ENCODE results near the gene AFF3. TPM values are rescaled to one million over a fixed set of nuclear protein-coding genes. Genes with fewer than 3 reads are reported as not detected.

The AFF3 gene
- total and polyA plus RNA-seq, 9 donors, result 2.4 to 7.2 (median 3.7) TPM

DNA sequence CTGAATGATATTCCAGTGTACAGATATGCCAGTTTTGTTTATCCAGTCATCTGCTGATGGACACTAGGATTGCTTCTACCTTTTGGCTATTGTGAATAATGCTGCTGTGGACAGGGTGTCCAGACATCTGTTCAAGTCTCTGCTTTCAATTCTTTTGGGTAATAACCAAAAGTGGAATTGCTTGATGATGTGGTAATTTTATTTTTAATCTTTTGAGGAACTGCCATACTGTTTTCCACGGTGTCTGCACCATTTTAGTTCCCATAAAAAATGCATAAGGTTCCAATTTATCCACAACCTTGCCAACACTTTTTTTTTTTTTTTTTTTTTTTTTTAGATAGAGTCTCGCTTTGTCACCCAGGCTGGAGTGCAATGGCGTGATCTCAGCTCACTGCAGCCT, 510.7 kb downstream of the AFF3 start:
- peak; percentile 55 for DNase-seq
- Histone ChIP-seq H3K27ac (ENCODE audit: low read length) (no peak overlapping the region), H3K9me3 (replicated peaks; ENCODE audit: control insufficient read depth, low read depth, low read length) (peaks cover 2% of the 10 kb centered on the region), H3K4me1 (ENCODE audit: control insufficient read depth, insufficient read depth, low read length) (peaks cover 15% of the 10 kb centered on the region), H3K27me3 (ENCODE audit: control insufficient read depth, insufficient read depth, low read length) (no peaks in the 10 kb centered on the region), H3K36me3 (ENCODE audit: control insufficient read depth, insufficient read depth, low read length) (no peaks in the 10 kb centered on the region), H3K4me3 (ENCODE audit: low read length) (no peak overlapping the region)
- WGBS (ENCODE audit: insufficient coverage), result no CpG with 5 or more reads among the region's 3 CpGs

DNA sequence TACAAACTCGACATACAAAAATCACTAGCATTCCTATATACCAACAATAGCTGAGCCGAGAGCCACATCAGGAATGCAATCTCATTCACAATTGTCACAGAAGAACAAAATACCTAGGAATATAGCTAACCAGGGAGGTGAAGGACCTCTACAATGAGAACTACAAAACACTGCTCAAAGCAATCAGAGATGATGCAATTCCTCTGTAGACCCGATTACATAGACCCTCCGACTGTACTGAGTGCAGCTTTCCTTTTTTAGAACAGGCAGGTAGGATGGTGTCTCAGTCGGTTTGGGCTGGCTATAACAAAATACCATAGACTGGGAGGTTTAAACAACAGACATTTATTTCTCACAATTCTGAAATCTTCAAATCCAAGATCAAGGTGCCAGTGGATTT, 513.1 kb downstream of the AFF3 start:
- H3K9me3 ChIP-seq (replicated peaks; ENCODE audit: control insufficient read depth, low read depth, low read length), result peaks cover 2% of the 10 kb centered on the region
- H3K4me1 ChIP-seq (ENCODE audit: control insufficient read depth, insufficient read depth, low read length), result no peaks in the 10 kb centered on the region
- WGBS (ENCODE audit: insufficient coverage), result 100% methylated on average over 1 of the region's 5 CpGs
- no peak overlapping the region for H3K4me3 ChIP-seq (ENCODE audit: low read length)
- no peak for DNase-seq
- peaks cover 3% of the 10 kb centered on the region for H3K27me3 ChIP-seq (ENCODE audit: control insufficient read depth, insufficient read depth, low read length)
- no peak overlapping the region for H3K27ac ChIP-seq (ENCODE audit: low read length)
- no peaks in the 10 kb centered on the region for H3K36me3 ChIP-seq (ENCODE audit: control insufficient read depth, insufficient read depth, low read length)

DNA sequence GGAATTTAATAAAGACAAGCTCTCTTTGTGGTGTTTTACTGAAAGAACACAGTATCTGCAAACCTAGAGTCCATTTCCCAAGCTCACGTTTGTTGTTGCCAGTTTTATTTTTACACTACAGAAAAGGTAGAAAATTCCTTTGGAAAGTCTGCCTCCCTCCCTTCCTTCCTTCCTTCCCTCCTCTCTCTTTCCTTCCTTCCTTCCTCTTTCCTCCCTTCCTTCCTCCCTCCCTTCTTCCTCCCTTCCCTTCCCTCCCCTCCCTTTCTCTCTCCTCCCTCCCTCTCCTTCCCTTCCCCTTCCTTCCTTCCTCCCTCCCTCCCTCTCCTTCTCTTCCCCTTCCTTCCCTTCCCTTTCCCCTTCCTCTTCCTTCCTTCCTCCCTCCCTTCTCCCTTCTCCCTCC, 516.2 kb downstream of the AFF3 start:
- Histone ChIP-seq H3K4me3 (ENCODE audit: low read length) (no peak overlapping the region), H3K27ac (ENCODE audit: low read length) (no peak overlapping the region)
- WGBS (ENCODE audit: insufficient coverage), result 83% methylated on average over 1 of the region's 1 CpG

DNA sequence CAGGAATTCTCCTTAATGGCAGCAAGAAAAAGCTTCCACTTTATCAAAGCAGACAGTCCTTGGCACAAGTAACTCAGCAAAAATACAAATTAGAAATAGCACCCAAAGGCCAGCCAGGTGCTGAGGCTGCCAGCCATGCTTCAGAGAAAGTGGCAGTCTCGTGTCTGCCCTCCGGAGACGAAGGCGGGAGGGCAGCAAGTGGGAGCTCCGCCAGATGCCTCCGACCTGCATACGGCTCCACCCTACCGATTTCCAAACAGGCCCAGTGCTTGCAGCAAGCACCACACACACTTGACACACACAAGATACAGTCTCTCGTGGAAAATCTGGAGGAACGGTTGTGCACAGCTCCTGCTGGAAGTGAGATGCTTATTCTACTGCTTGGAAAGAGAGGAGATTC, 517.7 kb downstream of the AFF3 start:
- H3K27me3 ChIP-seq (ENCODE audit: control insufficient read depth, insufficient read depth, low read length), result peaks cover 5% of the 10 kb centered on the region
- peaks cover 10% of the 10 kb centered on the region for H3K4me1 ChIP-seq (ENCODE audit: control insufficient read depth, insufficient read depth, low read length)
- no peak overlapping the region for H3K27ac ChIP-seq (ENCODE audit: low read length)
- H3K9me3 ChIP-seq (replicated peaks; ENCODE audit: control insufficient read depth, low read depth, low read length), result no peaks in the 10 kb centered on the region
- no peak overlapping the region for H3K4me3 ChIP-seq (ENCODE audit: low read length)
- 78% methylated on average over 4 of the region's 10 CpGs for WGBS (ENCODE audit: insufficient coverage)
- H3K36me3 ChIP-seq (ENCODE audit: control insufficient read depth, insufficient read depth, low read length), result no peaks in the 10 kb centered on the region
- no peak for DNase-seq

More for the DNA sequence above, 516.2 kb downstream of the AFF3 start:
- Histone ChIP-seq H3K27me3 (ENCODE audit: control insufficient read depth, insufficient read depth, low read length) (peaks cover 3% of the 10 kb centered on the region), H3K4me1 (ENCODE audit: control insufficient read depth, insufficient read depth, low read length) (peaks cover 6% of the 10 kb centered on the region), H3K9me3 (replicated peaks; ENCODE audit: control insufficient read depth, low read depth, low read length) (no peaks in the 10 kb centered on the region), H3K36me3 (ENCODE audit: control insufficient read depth, insufficient read depth, low read length) (no peaks in the 10 kb centered on the region)
- DNase-seq, result no peak

DNA sequence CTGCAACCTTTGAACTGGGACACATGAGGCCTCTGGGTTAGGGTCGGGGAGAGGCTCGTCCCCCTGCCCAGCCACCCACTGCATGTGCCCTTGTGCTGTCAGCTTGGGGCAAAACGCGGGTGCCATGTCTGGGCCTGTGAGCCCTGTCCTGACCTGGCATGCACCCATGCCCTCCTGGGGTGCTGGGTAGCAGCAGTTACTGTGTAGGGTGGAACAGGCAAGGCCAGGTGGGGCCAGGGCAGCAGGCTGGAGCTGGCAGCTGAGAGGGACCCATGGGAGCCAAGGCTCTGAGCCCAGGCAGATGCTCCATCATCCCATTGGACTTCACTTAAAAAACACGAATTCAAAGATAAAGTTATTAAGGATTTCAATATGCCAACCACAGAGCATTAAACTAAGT, 518.8 kb downstream of the AFF3 start:
- Histone ChIP-seq H3K9me3 (replicated peaks; ENCODE audit: control insufficient read depth, low read depth, low read length) (no peaks in the 10 kb centered on the region), H3K27me3 (ENCODE audit: control insufficient read depth, insufficient read depth, low read length) (peaks cover 5% of the 10 kb centered on the region), H3K4me1 (ENCODE audit: control insufficient read depth, insufficient read depth, low read length) (peaks cover 10% of the 10 kb centered on the region), H3K27ac (ENCODE audit: low read length) (no peak overlapping the region), H3K36me3 (ENCODE audit: control insufficient read depth, insufficient read depth, low read length) (no peaks in the 10 kb centered on the region), H3K4me3 (ENCODE audit: low read length) (no peak overlapping the region)
- WGBS (ENCODE audit: insufficient coverage), result 85% methylated on average over 2 of the region's 5 CpGs
- DNase-seq, result no peak

DNA sequence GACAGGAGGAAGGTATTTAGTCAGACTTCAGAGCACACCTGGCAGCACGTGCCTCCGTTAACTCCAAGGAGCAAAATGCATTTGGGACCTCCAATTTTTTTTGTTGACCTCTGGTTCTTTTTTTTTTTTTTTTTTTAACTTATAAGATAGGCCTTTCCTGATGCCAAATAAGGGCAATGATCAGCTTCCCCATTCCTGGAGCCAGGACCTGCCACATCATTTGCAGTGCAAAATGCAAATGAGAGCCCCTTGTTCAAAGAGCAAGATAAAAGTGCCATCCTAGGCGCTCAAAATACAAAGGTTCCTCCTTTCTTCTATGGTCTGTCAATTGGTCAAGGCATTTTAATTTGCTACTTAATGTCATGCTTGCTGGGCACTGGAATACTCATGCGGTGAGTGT, 519.4 kb downstream of the AFF3 start:
- Histone ChIP-seq H3K9me3 (replicated peaks; ENCODE audit: control insufficient read depth, low read depth, low read length) (no peaks in the 10 kb centered on the region), H3K36me3 (ENCODE audit: control insufficient read depth, insufficient read depth, low read length) (no peaks in the 10 kb centered on the region), H3K4me3 (ENCODE audit: low read length) (no peak overlapping the region), H3K27me3 (ENCODE audit: control insufficient read depth, insufficient read depth, low read length) (peaks cover 5% of the 10 kb centered on the region), H3K27ac (ENCODE audit: low read length) (no peak overlapping the region), H3K4me1 (ENCODE audit: control insufficient read depth, insufficient read depth, low read length) (peaks cover 10% of the 10 kb centered on the region)
- DNase-seq, result no peak
- 100% methylated on average over 2 of the region's 4 CpGs for WGBS (ENCODE audit: insufficient coverage)

DNA sequence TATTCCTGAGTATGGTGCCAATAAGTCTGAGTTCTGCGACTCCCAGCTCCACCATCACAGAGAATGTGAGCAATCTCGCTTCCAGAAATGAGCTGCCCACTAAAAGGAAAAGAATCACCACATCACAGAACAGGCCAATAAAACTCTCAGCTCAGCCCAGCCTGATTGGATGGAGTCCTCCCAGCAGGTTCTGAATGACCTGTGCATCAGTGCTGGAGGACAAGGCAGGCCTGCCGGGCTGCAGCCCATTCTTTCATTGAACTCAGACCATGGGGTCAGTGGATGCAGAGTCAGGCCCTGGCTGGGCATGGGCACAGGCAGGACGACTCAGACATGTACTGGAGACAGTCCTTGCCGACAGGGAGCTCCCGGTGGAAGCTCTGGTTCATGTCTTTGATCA, 519.9 kb downstream of the AFF3 start:
- Histone ChIP-seq H3K9me3 (replicated peaks; ENCODE audit: control insufficient read depth, low read depth, low read length) (no peaks in the 10 kb centered on the region), H3K4me1 (ENCODE audit: control insufficient read depth, insufficient read depth, low read length) (peaks cover 10% of the 10 kb centered on the region), H3K4me3 (ENCODE audit: low read length) (no peak overlapping the region), H3K27me3 (ENCODE audit: control insufficient read depth, insufficient read depth, low read length) (peaks cover 5% of the 10 kb centered on the region), H3K36me3 (ENCODE audit: control insufficient read depth, insufficient read depth, low read length) (no peaks in the 10 kb centered on the region), H3K27ac (ENCODE audit: low read length) (no peak overlapping the region)
- WGBS (ENCODE audit: insufficient coverage), result 75% methylated on average over 4 of the region's 6 CpGs
- DNase-seq, result no peak

DNA sequence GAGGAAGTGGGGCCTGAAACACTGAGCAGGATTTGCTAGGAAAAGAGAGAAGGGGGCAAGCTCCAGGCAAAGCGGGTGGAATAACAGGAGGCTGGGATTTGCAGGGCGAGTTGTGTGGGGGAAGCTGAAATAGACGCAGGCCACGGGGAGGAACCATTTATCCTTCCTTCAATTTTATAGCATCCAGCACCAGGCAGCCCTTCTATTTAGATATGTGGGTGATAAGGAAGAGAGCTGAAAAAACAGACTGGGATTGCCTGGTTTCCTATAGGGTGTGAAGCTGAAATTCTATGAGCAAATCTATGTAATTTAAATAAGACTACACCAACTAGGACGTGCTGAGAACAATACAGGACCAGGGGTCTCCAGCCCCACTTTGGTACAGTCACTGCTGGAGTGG, 520.6 kb downstream of the AFF3 start:
- Histone ChIP-seq H3K27me3 (ENCODE audit: control insufficient read depth, insufficient read depth, low read length) (peaks cover 5% of the 10 kb centered on the region), H3K27ac (ENCODE audit: low read length) (no peak overlapping the region), H3K4me1 (ENCODE audit: control insufficient read depth, insufficient read depth, low read length) (peaks cover 10% of the 10 kb centered on the region), H3K36me3 (ENCODE audit: control insufficient read depth, insufficient read depth, low read length) (no peaks in the 10 kb centered on the region), H3K4me3 (ENCODE audit: low read length) (no peak overlapping the region), H3K9me3 (replicated peaks; ENCODE audit: control insufficient read depth, low read depth, low read length) (no peaks in the 10 kb centered on the region)
- DNase-seq, result no peak
- no CpG with 5 or more reads among the region's 5 CpGs for WGBS (ENCODE audit: insufficient coverage)

DNA sequence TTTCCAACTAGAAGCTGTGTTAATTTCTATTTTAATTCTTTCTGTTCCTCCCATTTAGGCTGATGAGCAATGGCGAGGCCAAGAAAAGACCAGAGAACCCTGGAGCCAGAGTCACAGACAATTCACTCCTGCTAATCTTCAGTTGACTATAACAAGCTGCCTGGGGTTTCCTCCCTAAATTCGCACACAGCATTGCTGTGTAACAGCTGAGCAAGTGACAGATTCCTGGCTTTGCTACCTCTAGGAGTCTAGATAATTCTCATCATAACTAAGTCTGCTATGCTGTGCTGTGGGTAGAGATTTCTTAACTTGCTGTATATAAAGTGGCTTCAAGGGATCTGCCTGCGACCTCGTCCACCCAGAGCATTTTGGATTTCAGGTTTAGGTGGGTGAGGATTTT, 521.3 kb downstream of the AFF3 start:
- Histone ChIP-seq H3K4me1 (ENCODE audit: control insufficient read depth, insufficient read depth, low read length) (peaks cover 10% of the 10 kb centered on the region), H3K4me3 (ENCODE audit: low read length) (no peak overlapping the region), H3K9me3 (replicated peaks; ENCODE audit: control insufficient read depth, low read depth, low read length) (no peaks in the 10 kb centered on the region), H3K27me3 (ENCODE audit: control insufficient read depth, insufficient read depth, low read length) (peaks cover 5% of the 10 kb centered on the region), H3K36me3 (ENCODE audit: control insufficient read depth, insufficient read depth, low read length) (no peaks in the 10 kb centered on the region), H3K27ac (ENCODE audit: low read length) (no peak overlapping the region)
- DNase-seq, result no peak
- WGBS (ENCODE audit: insufficient coverage), result 63% methylated on average over 4 of the region's 4 CpGs

DNA sequence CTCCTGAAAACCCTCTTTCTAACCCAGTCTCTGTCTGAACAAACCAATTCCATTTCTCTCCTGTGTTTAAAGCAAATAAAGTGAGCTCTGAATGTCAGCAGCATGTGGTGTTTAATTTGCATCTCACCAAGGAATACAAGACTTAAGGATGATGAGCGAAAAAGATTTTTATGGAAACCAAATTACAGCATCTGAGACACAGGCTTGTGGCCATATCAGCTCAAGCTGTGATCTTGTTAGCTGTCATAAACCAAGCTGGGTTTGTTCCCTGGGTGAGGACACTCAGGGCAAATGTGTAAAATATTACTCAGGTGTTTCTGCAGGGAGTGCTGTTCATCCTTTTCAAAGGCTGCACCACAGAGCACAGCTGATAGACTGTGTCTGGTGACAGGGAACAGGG, 523.2 kb downstream of the AFF3 start:
- peaks cover 23% of the 10 kb centered on the region for H3K4me1 ChIP-seq (ENCODE audit: control insufficient read depth, insufficient read depth, low read length)
- no peak for DNase-seq
- H3K4me3 ChIP-seq (ENCODE audit: low read length), result no peak overlapping the region
- no peaks in the 10 kb centered on the region for H3K9me3 ChIP-seq (replicated peaks; ENCODE audit: control insufficient read depth, low read depth, low read length)
- peaks cover 2% of the 10 kb centered on the region for H3K27me3 ChIP-seq (ENCODE audit: control insufficient read depth, insufficient read depth, low read length)
- H3K27ac ChIP-seq (ENCODE audit: low read length), result no peak overlapping the region
- 83% methylated on average over 1 of the region's 1 CpG for WGBS (ENCODE audit: insufficient coverage)
- H3K36me3 ChIP-seq (ENCODE audit: control insufficient read depth, insufficient read depth, low read length), result no peaks in the 10 kb centered on the region

DNA sequence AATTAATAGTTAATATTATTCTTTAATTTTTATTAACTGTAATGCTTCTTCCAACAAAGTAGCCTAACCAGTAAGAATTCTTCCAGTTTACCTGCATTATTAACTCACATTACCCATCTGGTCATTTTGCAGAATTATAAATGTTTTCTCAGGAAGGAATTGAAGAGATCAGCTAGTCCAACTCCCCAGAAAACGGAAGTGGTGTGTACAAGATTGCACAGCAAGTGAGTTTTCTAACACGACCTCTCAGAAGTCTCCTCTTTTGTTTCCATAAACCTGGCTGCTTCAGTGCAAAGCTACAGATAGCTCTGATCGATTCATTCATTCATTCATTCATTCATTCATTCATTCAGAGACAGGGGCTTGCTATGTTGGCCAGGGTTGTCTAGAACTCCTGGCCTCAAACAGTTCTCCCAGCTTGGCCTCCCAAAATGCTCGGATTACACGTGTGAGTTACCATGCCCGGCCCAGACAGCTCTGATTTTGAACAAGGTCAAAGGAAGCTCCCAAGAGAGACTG, 523.8 kb downstream of the AFF3 start:
- Histone ChIP-seq H3K4me3 (ENCODE audit: low read length) (no peak overlapping the region), H3K36me3 (ENCODE audit: control insufficient read depth, insufficient read depth, low read length) (no peaks in the 10 kb centered on the region), H3K9me3 (replicated peaks; ENCODE audit: control insufficient read depth, low read depth, low read length) (no peaks in the 10 kb centered on the region), H3K4me1 (ENCODE audit: control insufficient read depth, insufficient read depth, low read length) (peaks cover 21% of the 10 kb centered on the region), H3K27me3 (ENCODE audit: control insufficient read depth, insufficient read depth, low read length) (peaks cover 2% of the 10 kb centered on the region), H3K27ac (ENCODE audit: low read length) (no peak overlapping the region)
- DNase-seq, result no peak
- 74% methylated on average over 6 of the region's 6 CpGs for WGBS (ENCODE audit: insufficient coverage)

All from muscle of leg (tissue), 11 donors.